GM12892 (cell line): ENCODE data around the gene GULP1.

Source experiments
- POLR2A ChIP-seq: IDR thresholded peaks from 2 replicates; pipeline ENCODE4 v1.6.1; 2011; ENCODE audit warnings: low read depth, low read length, control low read depth
- POLR2AphosphoS5 ChIP-seq: IDR thresholded peaks from 2 replicates; pipeline ENCODE4 v1.6.1; 2011; ENCODE audit warnings: low read depth, low read length, control low read depth

DNA sequence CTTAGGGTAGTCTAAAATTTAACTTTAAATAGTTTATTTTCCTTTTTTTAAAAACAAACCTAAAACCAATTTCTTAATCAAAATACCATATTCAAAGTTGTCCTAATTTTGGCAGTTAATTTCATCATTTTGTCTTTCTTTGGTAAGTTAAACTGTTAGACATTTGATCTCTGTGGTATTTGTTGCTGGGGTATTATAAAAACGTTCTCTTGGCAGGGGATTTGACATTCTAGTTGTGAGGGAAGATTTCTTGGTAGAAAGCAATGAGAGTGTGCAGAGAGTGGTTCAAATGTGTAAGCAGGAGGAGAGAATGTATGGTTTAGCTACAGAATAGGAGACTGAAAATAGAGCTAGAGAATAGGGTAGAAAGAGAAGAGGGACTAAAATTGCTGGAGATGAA, 14.6 kb downstream of the GULP1 start:
- TF ChIP-seq POLR2A = no peak
- no peak for TF ChIP-seq POLR2AphosphoS5
